C4-2B (cell line): ENCODE measurements around the gene SERINC1.

ENCODE experiments used
- H3K27ac ChIP-seq: fragments of 450-650 bp; 2 replicates; pipeline ENCODE4 v1.5.1; 2017
- CTCF ChIP-seq: fragments of 450-650 bp; conservative IDR thresholded peaks from 2 replicates; pipeline ENCODE4 v1.5.1; 2017; ENCODE audit warnings: mild to moderate bottlenecking
- ZFX ChIP-seq: fragments of 450-650 bp; IDR thresholded peaks from 2 replicates; pipeline ENCODE4 v1.6.1; 2017

SERINC1 gene

DNA sequence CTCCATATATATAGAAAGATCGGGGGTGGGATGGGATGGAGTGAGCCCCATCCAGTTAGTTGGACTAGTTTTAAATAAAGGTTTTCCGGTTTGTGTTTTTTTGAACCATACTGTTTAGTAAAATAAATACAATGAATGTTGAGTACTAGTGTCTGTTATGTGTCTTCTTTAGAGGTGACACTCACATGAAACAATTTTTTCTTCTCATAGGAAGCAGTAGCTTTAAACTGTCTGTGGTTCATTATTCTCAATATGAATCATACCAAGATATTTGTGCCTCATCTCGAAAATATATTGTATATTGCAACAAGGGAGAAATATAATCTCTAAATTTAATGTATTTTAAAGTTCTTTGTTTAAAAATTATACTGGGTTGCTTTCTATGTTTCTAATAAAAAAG lies 38.8 kb downstream of the SERINC1 start:
- H3K27ac ChIP-seq, result no peak overlapping the region
- no peak for TF ChIP-seq CTCF
- no peak for TF ChIP-seq ZFX

GRCh38 chr6:122431780-122432179 lies 39.8 kb downstream of the SERINC1 start:
- H3K27ac ChIP-seq, result no peak overlapping the region
- TF ChIP-seq CTCF (no peak), ZFX (no peak)

DNA sequence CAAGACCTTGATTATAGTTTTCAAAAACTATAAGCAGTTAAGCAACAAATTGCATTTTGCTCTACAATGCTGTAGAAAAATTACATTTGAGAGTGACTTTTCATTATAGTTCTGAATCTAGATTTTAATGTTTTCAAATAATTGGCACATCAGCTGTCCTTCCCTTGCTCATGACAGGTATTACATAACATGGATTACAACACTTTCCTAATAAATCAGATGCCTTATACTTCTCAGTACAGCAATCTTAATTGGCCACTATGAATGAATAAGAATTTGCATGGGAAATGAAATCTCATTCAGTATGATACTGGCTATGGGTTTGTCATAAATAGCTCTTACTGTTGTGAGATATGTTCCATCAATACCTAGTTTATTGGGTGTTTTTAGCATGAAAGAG lies 42.3 kb downstream of the SERINC1 start:
- H3K27ac ChIP-seq, result no peak overlapping the region
- TF ChIP-seq CTCF (no peak), ZFX (no peak)

GRCh38 chr6:122428781-122429180 lies 42.8 kb downstream of the SERINC1 start:
- TF ChIP-seq CTCF (no peak), ZFX (no peak)
- no peak overlapping the region for H3K27ac ChIP-seq

- no peak overlapping the region for H3K27ac ChIP-seq
- TF ChIP-seq ZFX, result no peak
- no peak for TF ChIP-seq CTCF
Measured at GRCh38 chr6:122426597-122426996, 45.0 kb downstream of the SERINC1 start.

DNA sequence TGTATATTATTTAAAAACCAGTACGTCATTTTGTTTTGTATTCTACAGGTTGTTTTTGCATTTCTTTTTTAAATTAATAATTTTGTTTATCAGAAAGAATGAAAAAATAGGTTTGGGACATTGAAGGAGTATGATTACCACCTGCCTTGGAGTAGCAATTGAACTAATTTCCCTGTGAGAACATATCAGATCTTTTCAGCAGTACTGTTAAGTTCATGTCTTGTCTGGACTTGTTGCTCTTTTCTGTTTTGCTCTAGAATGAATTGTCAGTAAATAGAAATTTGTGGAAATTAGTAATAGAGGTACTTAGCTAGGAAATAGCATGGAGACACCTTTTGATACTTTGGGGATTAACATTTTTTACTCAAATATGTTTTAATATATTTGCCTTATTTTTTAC lies 47.9 kb downstream of the SERINC1 start:
- TF ChIP-seq CTCF, result no peak
- no peak for TF ChIP-seq ZFX

DNA sequence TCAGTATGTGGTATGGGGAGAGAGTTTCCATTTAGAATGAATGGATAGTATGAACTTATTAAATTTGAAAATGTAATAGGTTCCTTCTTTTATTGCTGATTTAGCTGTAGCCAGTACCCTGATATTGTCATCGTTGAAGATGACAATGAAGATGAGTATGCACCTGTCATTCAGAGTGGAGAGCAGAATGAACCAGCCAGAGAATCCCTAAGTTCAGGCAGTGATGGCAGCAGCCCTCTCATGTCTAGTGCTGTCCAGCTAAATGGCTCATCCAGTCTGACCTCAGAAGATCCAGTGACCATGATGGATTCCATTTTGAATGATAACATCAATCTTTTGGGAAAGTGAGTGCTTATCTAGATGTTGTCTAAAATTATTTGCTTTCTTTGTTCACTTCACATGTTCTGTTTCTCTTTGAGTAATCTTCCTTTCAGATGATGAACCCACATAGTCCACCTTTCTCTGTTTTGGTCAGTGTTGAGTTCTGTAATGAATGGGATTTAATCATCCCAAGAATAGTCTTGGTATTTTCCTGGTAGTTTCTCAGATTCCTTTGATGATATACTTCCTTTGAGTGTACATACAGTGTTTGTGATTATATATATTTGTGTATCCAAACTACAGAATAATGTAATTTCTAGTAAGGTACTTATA lies 48.9 kb downstream of the SERINC1 start:
- TF ChIP-seq CTCF (no peak), ZFX (no peak)
- no peak overlapping the region for H3K27ac ChIP-seq

More for the DNA sequence above, 47.9 kb downstream of the SERINC1 start:
- no peak overlapping the region for H3K27ac ChIP-seq
